Skeletal muscle satellite cell (primary cell): ENCODE results near the gene TATDN2.

ENCODE experiments used
- H3K27me3 ChIP-seq: 2 replicates; pipeline ENCODE4 v1.7.0; 2013; ENCODE audit warnings: low read length; ENCODE audit not compliant: control insufficient read depth, insufficient read depth
- H3K36me3 ChIP-seq: 2 replicates; pipeline ENCODE4 v1.7.0; 2013; ENCODE audit warnings: mild to moderate bottlenecking, control low read depth, low read length; ENCODE audit not compliant: insufficient read depth
- H3K4me1 ChIP-seq: 2 replicates; pipeline ENCODE4 v1.7.0; 2013; ENCODE audit warnings: low read length; ENCODE audit not compliant: control insufficient read depth, insufficient read depth
- H3K4me2 ChIP-seq: 2 replicates; pipeline ENCODE4 v1.7.0; 2013; ENCODE audit warnings: mild to moderate bottlenecking, low read length
- H3K4me3 ChIP-seq: 2 replicates; pipeline ENCODE4 v1.7.0; 2013; ENCODE audit warnings: low read length
- H3K9ac ChIP-seq: 2 replicates; pipeline ENCODE4 v1.7.0; 2013; ENCODE audit warnings: mild to moderate bottlenecking, low read depth, low read length, moderate library complexity
- H3K9me3 ChIP-seq: replicated peaks from 2 replicates; pipeline ENCODE4 v1.7.0; 2013; ENCODE audit warnings: mild to moderate bottlenecking, control low read depth, low read length

The TATDN2 gene

GRCh38 chr3:10223676-10224639 lies 24.3 kb upstream of the TATDN2 start:
- Histone ChIP-seq H3K27me3 (no peaks in the 10 kb centered on the region), H3K9ac (no peak overlapping the region), H3K4me3 (no peak overlapping the region), H3K9me3 (no peaks in the 10 kb centered on the region), H3K36me3 (peaks cover 13% of the 10 kb centered on the region), H3K4me2 (no peak overlapping the region), H3K4me1 (peaks cover 27% of the 10 kb centered on the region)

DNA sequence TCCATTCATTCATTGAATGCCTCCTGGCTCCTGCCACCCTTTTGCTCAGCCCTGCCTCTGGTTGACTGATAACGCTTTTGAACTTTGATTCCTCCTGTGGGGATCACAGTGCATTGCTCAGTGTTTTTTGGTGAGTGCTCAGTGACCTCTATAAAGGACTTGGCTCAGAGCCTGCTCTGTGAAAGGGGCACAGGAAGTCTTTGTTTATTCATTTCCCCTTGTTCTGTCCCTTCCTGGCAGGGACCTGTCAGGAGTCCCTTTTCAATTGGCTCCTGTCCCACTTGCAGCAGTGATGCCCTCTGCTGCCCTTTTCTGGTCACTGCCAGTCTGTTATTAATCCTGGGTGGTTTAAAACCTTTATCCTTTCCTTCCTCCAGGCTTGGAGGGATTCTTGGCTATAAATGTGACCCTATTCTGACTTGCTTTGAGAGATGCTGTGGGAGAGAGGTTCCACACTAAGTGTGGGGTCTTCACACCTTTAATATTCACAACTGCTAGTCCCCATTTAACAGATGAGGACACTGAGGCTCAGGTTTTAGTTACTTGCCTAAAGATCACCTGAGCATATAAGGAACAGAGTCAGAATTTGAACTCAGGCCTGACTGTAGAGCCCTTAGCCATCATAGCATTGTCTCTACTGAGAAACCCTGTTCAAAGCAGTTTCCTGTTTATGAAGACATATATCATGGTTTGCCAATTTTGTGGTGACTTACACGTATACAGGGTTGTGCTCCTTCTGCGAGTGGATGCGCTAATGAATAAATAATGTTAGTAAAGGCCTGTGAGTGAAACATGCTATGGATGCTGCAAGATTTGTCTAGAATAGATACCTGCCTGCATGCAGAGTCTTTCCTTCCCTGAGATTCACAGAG lies 23.2 kb upstream of the TATDN2 start:
- H3K4me1 ChIP-seq, result peaks cover 27% of the 10 kb centered on the region
- H3K4me3 ChIP-seq, result no peak overlapping the region
- H3K9ac ChIP-seq, result no peak overlapping the region
- H3K4me2 ChIP-seq, result no peak overlapping the region
- H3K27me3 ChIP-seq, result no peaks in the 10 kb centered on the region
- H3K9me3 ChIP-seq, result no peaks in the 10 kb centered on the region
- peaks cover 8% of the 10 kb centered on the region for H3K36me3 ChIP-seq

- no peaks in the 10 kb centered on the region for H3K27me3 ChIP-seq
- peaks cover 22% of the 10 kb centered on the region for H3K4me1 ChIP-seq
- peaks cover 8% of the 10 kb centered on the region for H3K36me3 ChIP-seq
Observed at GRCh38 chr3:10226293-10226692, 22.0 kb upstream of the TATDN2 start.

DNA sequence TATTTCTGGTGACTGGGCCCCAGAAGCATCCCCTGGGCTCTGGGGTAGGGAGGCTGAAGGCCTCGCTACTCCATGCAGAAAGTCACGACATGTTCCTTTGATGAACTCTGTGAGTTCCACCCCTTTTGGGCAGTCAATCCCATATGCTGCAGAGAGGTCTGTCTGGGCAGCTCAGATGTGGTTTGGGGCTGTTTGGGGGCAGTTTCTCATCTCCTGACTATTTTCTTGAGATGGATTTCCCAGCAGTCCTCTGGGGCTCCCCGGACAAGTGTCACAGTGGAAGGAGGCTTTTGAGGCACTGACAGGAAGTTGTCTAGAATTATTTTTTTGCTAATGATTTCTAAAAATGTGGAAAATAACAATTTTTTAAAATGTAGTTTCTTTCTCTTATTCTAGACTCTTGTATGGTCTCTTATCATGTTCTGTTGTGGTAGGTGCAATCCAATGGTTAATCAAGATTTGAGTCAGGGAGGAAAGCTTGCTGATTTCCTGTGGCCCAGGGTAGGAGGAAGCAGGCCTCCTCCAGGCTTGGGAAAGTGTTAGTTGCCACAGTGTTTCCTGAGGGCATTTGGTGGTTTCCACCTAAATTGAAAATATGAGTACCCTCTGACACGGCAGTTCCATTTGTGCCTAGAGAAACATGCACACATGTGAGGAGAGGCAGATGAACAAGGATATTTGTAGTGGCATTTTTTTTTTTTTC lies 19.9 kb upstream of the TATDN2 start:
- Histone ChIP-seq H3K9ac (no peak overlapping the region), H3K4me3 (no peak overlapping the region), H3K4me1 (peaks cover 7% of the 10 kb centered on the region), H3K36me3 (peaks cover 12% of the 10 kb centered on the region), H3K9me3 (no peaks in the 10 kb centered on the region), H3K27me3 (no peaks in the 10 kb centered on the region), H3K4me2 (no peak overlapping the region)

More at GRCh38 chr3:10226293-10226692, 22.0 kb upstream of the TATDN2 start:
- Histone ChIP-seq H3K9ac (no peak overlapping the region), H3K4me3 (no peak overlapping the region), H3K4me2 (no peak overlapping the region), H3K9me3 (no peaks in the 10 kb centered on the region)

- Histone ChIP-seq H3K4me2 (no peak overlapping the region), H3K4me3 (no peak overlapping the region), H3K27me3 (no peaks in the 10 kb centered on the region), H3K36me3 (peaks cover 18% of the 10 kb centered on the region), H3K4me1 (peaks cover 3% of the 10 kb centered on the region), H3K9me3 (no peaks in the 10 kb centered on the region), H3K9ac (no peak overlapping the region)
Observed at GRCh38 chr3:10229576-10229975, 18.7 kb upstream of the TATDN2 start.

DNA sequence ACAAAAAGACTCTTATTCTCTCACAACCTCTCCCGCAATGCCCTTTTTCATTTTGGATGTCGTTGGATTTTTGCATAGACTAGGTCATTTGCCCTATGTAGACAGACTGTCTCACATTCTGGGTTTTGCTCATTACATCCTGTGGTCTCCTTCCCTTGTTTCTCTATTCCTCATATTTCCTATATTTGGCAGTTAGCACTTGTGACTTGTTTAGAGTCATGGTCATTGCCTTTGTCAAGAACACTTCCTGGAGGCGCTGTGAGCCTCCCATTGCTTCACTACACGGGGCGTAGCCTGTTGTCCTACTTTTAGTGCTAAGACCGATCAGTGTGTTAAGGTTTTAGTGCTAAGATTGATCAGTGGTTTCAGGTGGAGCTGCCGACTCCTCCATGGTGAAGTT lies 16.1 kb upstream of the TATDN2 start:
- Histone ChIP-seq H3K4me3 (no peak overlapping the region), H3K9me3 (no peaks in the 10 kb centered on the region), H3K4me1 (no peaks in the 10 kb centered on the region), H3K9ac (no peak overlapping the region), H3K36me3 (peaks cover 29% of the 10 kb centered on the region), H3K4me2 (no peak overlapping the region), H3K27me3 (no peaks in the 10 kb centered on the region)

DNA sequence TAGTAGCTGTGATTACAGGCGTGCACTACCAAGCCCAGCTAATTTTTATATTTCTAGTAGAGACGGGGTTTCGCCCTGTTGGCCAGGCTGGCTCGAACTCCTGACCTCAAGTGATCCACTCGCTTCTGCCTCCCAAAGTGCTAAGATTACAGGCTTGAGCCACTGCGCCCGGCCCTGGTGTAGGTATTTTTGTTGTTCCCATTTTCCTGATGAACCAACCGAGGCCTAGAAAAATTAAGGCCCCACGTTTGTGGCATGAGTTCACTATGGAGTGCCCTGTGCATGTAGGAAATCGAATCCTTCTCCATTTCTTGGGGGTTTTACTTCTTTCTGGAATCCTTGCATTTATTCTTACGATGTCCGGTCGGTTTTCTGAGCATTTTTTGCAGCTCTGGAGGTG lies 14.3 kb upstream of the TATDN2 start:
- Histone ChIP-seq H3K27me3 (no peaks in the 10 kb centered on the region), H3K4me3 (no peak overlapping the region), H3K4me2 (no peak overlapping the region), H3K4me1 (no peaks in the 10 kb centered on the region), H3K9me3 (no peaks in the 10 kb centered on the region), H3K9ac (no peak overlapping the region), H3K36me3 (peaks cover 39% of the 10 kb centered on the region)

- H3K9ac ChIP-seq, result no peak overlapping the region
- H3K36me3 ChIP-seq, result peaks cover 41% of the 10 kb centered on the region
- no peak overlapping the region for H3K4me2 ChIP-seq
- no peak overlapping the region for H3K4me3 ChIP-seq
- no peaks in the 10 kb centered on the region for H3K4me1 ChIP-seq
- no peaks in the 10 kb centered on the region for H3K27me3 ChIP-seq
- H3K9me3 ChIP-seq, result no peaks in the 10 kb centered on the region
Observed at GRCh38 chr3:10234526-10235230, 13.6 kb upstream of the TATDN2 start.

- H3K4me2 ChIP-seq, result no peak overlapping the region
- no peaks in the 10 kb centered on the region for H3K4me1 ChIP-seq
- H3K27me3 ChIP-seq, result no peaks in the 10 kb centered on the region
- no peaks in the 10 kb centered on the region for H3K9me3 ChIP-seq
- peaks cover 41% of the 10 kb centered on the region for H3K36me3 ChIP-seq
- no peak overlapping the region for H3K9ac ChIP-seq
- no peak overlapping the region for H3K4me3 ChIP-seq
Observed at GRCh38 chr3:10235551-10235950, 12.7 kb upstream of the TATDN2 start.

DNA sequence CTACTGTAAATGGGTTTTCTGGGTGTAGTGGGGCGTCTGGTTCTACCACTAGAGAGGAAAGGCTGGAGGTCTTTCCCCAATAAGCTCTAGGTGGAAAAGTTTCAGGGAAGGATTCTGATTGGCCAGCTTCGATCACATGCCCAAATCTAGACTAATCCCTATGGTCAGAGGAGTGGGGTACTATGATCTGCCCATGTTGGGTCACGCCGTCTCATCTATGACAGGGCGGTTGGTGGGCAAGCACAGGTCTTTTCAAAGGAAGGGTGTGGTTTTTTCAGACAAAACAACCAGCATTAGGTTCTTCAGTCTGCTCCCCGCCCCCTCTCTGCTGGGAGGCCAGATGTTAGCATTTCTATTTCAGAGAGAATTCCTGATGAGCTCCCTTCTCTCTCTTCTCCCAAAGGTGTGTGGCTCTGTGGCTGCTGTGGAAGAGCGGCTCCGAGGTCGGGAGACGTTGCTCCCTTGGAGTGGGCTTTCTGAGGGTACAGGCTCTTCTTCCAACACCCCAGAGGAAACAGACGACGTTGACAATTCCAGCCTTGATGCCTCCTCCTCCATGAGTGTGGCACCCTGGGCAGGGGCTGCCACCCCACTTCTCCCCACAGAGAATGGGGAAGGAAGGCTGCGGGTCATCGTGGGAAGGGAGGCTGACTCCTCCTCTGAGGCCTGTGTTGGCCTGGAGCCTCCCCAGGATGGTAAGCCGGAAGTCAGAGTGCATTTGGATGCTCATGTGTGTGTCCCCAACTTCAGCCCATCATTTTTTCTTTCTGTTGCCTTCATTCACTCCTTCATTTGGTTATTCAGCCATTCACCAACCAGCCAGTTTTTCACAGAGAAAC lies 9.7 kb upstream of the TATDN2 start:
- Histone ChIP-seq H3K27me3 (no peaks in the 10 kb centered on the region), H3K4me2 (no peak overlapping the region), H3K4me3 (no peak overlapping the region), H3K9me3 (no peaks in the 10 kb centered on the region), H3K9ac (no peak overlapping the region), H3K36me3 (peaks cover 40% of the 10 kb centered on the region), H3K4me1 (no peaks in the 10 kb centered on the region)
